ENCODE results near the gene NEB.

GRCh38 chr2:151611351-151611750 lies 122.9 kb downstream of the NEB start:
- TF ChIP-seq CTCF (IDR thresholded peaks at IDR 0.05) (no peak), EZH2 (IDR thresholded peaks at IDR 0.05; ENCODE audit: borderline replicate concordance, insufficient read depth, low read depth, low read length, poor library complexity, severe bottlenecking) (no peak)
